OCI-LY1 (cell line): ENCODE data around the gene FAM24B.

Experiments used
- H2AFZ ChIP-seq: fragments of 200-600 bp; sonication (generic), shearing (Covaris generic); 2 replicates; pipeline ENCODE4 v1.6.0; 2014; ENCODE audit warnings: antibody characterized with exemption, mild to moderate bottlenecking, low read length
- H3F3A ChIP-seq: fragments of 200-600 bp; sonication (generic), shearing (Covaris generic); 2 replicates; pipeline ENCODE4 v1.6.0; 2014; ENCODE audit warnings: mild to moderate bottlenecking, antibody characterized with exemption, low read length, moderate library complexity; ENCODE audit not compliant: insufficient read depth
- H3K27ac ChIP-seq: fragments of 200-600 bp; sonication (generic); 2 replicates; pipeline ENCODE4 v1.5.1; 2014; ENCODE audit warnings: low read length, mixed run types, mild to moderate bottlenecking, low read depth; ENCODE audit not compliant: poor library complexity, severe bottlenecking
- H3K27me3 ChIP-seq: fragments of 200-600 bp; sonication (generic); 2 replicates; pipeline ENCODE4 v1.6.0; 2014; ENCODE audit warnings: antibody characterized with exemption, mild to moderate bottlenecking, low read length, moderate library complexity; ENCODE audit not compliant: insufficient read depth
- H3K36me3 ChIP-seq: fragments of 200-600 bp; sonication (generic); 2 replicates; pipeline ENCODE4 v1.6.1; 2014; ENCODE audit warnings: mild to moderate bottlenecking, antibody characterized with exemption, low read length, moderate library complexity, mixed read lengths; ENCODE audit not compliant: insufficient read depth
- H3K4me1 ChIP-seq: fragments of 200-600 bp; sonication (generic); 2 replicates; pipeline ENCODE4 v1.5.1; 2014; ENCODE audit warnings: mild to moderate bottlenecking, low read length, moderate library complexity; ENCODE audit not compliant: insufficient read depth, severe bottlenecking
- H3K4me2 ChIP-seq: fragments of 200-600 bp; sonication (generic), shearing (Covaris generic); 2 replicates; pipeline ENCODE4 v1.6.1; 2014; ENCODE audit warnings: low read length
- H3K4me3 ChIP-seq: fragments of 200-600 bp; sonication (generic); 2 replicates; pipeline ENCODE4 v1.5.1; 2014; ENCODE audit warnings: low read length, low read depth, mild to moderate bottlenecking, mixed read lengths; ENCODE audit not compliant: poor library complexity, severe bottlenecking
- H3K79me2 ChIP-seq: fragments of 200-600 bp; shearing (Covaris generic); 2 replicates; pipeline ENCODE4 v1.6.1; 2016; ENCODE audit warnings: mixed run types, low read length, mixed read lengths; ENCODE audit not compliant: insufficient read depth
- H3K9ac ChIP-seq: fragments of 200-600 bp; sonication (generic), shearing (Covaris generic); 2 replicates; pipeline ENCODE4 v1.6.1; 2014; ENCODE audit warnings: mild to moderate bottlenecking, low read length, mixed read lengths
- H3K9me2 ChIP-seq: fragments of 200-600 bp; sonication (generic), shearing (Covaris generic); 2 replicates; pipeline ENCODE4 v1.6.1; 2014; ENCODE audit warnings: low read depth, mild to moderate bottlenecking, low read length, mixed read lengths
- H3K9me3 ChIP-seq: fragments of 200-600 bp; shearing (Covaris generic); 2 replicates; pipeline ENCODE4 v1.6.1; 2014; ENCODE audit warnings: low read length, mixed read lengths
- H4K20me1 ChIP-seq: fragments of 200-600 bp; sonication (generic), shearing (Covaris generic); 2 replicates; pipeline ENCODE4 v1.6.0; 2016; ENCODE audit warnings: mild to moderate bottlenecking, low read length; ENCODE audit not compliant: insufficient read depth
- EZH2 ChIP-seq: fragments of 200-600 bp; sonication (generic), shearing (Covaris generic); IDR thresholded peaks from 2 replicates; pipeline ENCODE4 v1.8.0; 2017; ENCODE audit warnings: borderline replicate concordance, mixed run types, mild to moderate bottlenecking, antibody characterized with exemption, low read length, moderate library complexity, mixed read lengths
- TF ChIP-seq, protein P1 (sequence below): fragments of 200-600 bp; sonication (generic), shearing (Covaris generic); IDR thresholded peaks from 2 replicates; pipeline ENCODE4 v1.5.1; 2017; ENCODE audit warnings: mild to moderate bottlenecking, antibody characterized with exemption, low read length, moderate library complexity, mixed read lengths

FAM24B gene

DNA sequence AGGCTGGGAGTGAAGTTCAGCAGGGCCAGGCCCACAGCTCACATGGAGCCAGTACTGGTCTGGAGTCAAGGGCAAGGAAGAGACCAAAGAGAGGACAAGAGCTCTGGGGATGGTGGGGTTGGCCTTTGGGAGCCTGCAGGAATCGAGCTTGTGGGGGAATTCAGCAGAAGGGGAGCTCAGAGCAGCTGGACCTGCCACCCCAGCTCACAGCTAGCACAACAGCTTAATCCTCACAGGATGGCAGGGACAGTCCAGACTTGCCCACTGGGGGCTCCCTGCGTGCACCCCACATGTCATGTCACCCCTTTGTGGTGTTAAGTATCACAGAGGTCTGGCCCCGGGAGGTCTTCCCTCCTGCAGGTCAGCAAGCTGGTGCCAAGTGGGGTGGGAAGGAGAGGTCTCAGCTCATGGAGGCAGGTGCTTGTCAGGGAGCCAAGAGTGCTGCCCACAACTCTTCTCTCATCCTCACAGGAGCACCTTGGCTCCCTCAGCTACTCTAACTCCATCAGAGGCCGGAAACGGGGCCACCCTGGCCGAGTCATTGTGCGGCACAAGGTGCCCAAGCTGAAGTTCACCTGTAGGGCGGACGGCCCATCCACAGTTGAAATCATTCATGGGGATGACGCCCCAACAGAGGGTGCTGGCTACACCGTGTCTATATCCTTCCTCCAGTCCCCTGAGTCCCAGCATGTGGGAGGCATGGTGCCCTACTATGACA lies 56.2 kb downstream of the FAM24B start:
- no peaks in the 10 kb centered on the region for H3K27me3 ChIP-seq

DNA sequence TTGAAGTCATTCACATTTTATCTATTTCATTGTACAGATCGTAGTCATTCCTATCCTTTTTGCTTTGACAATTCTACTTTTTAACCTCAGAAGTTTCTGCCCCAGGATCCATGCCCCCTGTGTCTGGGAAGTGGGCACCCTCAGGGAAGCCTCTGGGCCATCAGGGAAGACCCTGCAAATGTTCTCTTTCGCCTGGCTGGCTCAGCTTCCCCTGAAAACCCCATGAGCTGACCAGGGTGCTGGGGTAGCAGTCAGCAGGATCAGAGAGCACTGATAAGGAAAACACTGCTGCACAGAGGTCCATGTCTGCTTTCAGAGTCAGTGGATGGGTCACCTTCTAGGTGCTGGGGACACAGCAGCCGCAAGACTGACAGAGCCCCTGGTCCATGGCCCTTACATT lies 57.6 kb downstream of the FAM24B start:
- no peak overlapping the region for H3K9ac ChIP-seq
- H4K20me1 ChIP-seq: no peaks in the 10 kb centered on the region
- H3K9me3 ChIP-seq: no peaks in the 10 kb centered on the region
- H3K36me3 ChIP-seq: no peaks in the 10 kb centered on the region
- no peaks in the 10 kb centered on the region for H3F3A ChIP-seq
- no peaks in the 10 kb centered on the region for H3K4me1 ChIP-seq
- no peak for TF ChIP-seq EZH2
- TF ChIP-seq, protein P1, sequence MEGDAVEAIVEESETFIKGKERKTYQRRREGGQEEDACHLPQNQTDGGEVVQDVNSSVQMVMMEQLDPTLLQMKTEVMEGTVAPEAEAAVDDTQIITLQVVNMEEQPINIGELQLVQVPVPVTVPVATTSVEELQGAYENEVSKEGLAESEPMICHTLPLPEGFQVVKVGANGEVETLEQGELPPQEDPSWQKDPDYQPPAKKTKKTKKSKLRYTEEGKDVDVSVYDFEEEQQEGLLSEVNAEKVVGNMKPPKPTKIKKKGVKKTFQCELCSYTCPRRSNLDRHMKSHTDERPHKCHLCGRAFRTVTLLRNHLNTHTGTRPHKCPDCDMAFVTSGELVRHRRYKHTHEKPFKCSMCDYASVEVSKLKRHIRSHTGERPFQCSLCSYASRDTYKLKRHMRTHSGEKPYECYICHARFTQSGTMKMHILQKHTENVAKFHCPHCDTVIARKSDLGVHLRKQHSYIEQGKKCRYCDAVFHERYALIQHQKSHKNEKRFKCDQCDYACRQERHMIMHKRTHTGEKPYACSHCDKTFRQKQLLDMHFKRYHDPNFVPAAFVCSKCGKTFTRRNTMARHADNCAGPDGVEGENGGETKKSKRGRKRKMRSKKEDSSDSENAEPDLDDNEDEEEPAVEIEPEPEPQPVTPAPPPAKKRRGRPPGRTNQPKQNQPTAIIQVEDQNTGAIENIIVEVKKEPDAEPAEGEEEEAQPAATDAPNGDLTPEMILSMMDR: no peak
- H3K27ac ChIP-seq: no peak overlapping the region
- H3K4me2 ChIP-seq: no peak overlapping the region
- H3K4me3 ChIP-seq: no peak overlapping the region
- no peaks in the 10 kb centered on the region for H3K9me2 ChIP-seq
- no peaks in the 10 kb centered on the region for H3K79me2 ChIP-seq
- H3K27me3 ChIP-seq: no peaks in the 10 kb centered on the region
- H2AFZ ChIP-seq: no peak overlapping the region

More for the DNA sequence above, 56.2 kb downstream of the FAM24B start:
- H4K20me1 ChIP-seq: no peaks in the 10 kb centered on the region
- H3K9me3 ChIP-seq: no peaks in the 10 kb centered on the region
- no peak overlapping the region for H3K4me2 ChIP-seq
- H3K4me1 ChIP-seq: no peaks in the 10 kb centered on the region
- TF ChIP-seq, protein P1: no peak
- TF ChIP-seq EZH2: no peak
- H2AFZ ChIP-seq: no peak overlapping the region
- no peak overlapping the region for H3K9ac ChIP-seq
- no peaks in the 10 kb centered on the region for H3K36me3 ChIP-seq
- H3K9me2 ChIP-seq: no peaks in the 10 kb centered on the region
- H3K4me3 ChIP-seq: no peak overlapping the region
- H3K27ac ChIP-seq: no peak overlapping the region
- H3K79me2 ChIP-seq: no peaks in the 10 kb centered on the region
- no peaks in the 10 kb centered on the region for H3F3A ChIP-seq

DNA sequence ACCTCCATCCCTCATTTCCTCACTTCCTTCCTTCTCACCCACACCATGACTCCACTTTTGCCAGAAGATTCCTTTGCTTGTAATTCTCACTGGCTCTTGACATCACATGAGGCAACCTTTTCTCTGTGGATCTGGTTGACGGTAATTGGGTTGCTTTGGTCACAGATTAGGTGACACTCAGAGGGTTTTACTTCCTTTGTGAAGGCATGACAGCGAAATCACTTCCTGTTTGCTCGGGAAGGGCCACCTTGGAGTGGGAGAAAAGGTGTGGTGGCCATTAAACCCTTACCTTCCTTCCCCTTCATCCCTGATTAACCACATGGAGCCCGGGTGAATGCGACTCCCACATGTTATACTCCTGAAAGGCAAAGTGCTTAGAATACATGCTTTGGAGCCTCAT lies 63.9 kb downstream of the FAM24B start:
- Histone ChIP-seq H3K79me2 (no peaks in the 10 kb centered on the region), H3K4me2 (no peak overlapping the region), H3K4me1 (no peaks in the 10 kb centered on the region), H3K9ac (no peak overlapping the region), H3K36me3 (no peaks in the 10 kb centered on the region), H3K27me3 (no peaks in the 10 kb centered on the region), H3K9me2 (no peaks in the 10 kb centered on the region), H3F3A (no peaks in the 10 kb centered on the region), H3K4me3 (no peak overlapping the region), H4K20me1 (no peaks in the 10 kb centered on the region), H3K27ac (no peak overlapping the region), H3K9me3 (no peaks in the 10 kb centered on the region), H2AFZ (no peak overlapping the region)
- TF ChIP-seq, protein P1: no peak
- TF ChIP-seq EZH2: no peak
